Activated CD4-positive, alpha-beta T cell treated with anti-CD3 and anti-CD28 coated beads, Interleukin-2, amount 10 ng/mL, durations not matched to agents 24 days and 14 days (primary cell): ENCODE measurements around the gene ECPAS. TPM values are rescaled to one million over a fixed set of nuclear protein-coding genes. Genes with fewer than 3 reads are reported as not detected.

ENCODE experiments used
- DNase-seq: peaks from one replicate; pipeline ENCODE4 v3.0.0; 2022
- H3K27ac Mint-ChIP-seq: one replicate; pipeline ENCODE4 v1.8.0; 2022; ENCODE audit warnings: mild to moderate bottlenecking, mixed read lengths
- H3K27me3 Mint-ChIP-seq: one replicate; pipeline ENCODE4 v1.8.0; 2022; ENCODE audit warnings: mixed read lengths
- H3K36me3 Mint-ChIP-seq: one replicate; pipeline ENCODE4 v1.8.0; 2022; ENCODE audit warnings: low read depth, mild to moderate bottlenecking, mixed read lengths
- H3K4me1 Mint-ChIP-seq: one replicate; pipeline ENCODE4 v1.8.0; 2021; ENCODE audit warnings: mixed read lengths
- H3K4me3 Mint-ChIP-seq: one replicate; pipeline ENCODE4 v1.8.0; 2022; ENCODE audit warnings: mild to moderate bottlenecking, moderate library complexity, mixed read lengths
- H3K9me3 Mint-ChIP-seq: one replicate; pipeline ENCODE4 v1.8.0; 2021; ENCODE audit warnings: mixed read lengths
- intact Hi-C: fragments of 100-400 bp; cut with micrococcal nuclease; formaldehyde crosslinking; loops from one replicate; pipeline ENCODE4 v1.15.1; 2023
- total RNA-seq: library from RNA; stranded (reverse); gene quantifications from 2 replicates; pipeline ENCODE4 v1.2.3, GENCODE V29; 2022

ECPAS gene
- total RNA-seq, 1 donor from 2014 or later, result 117 TPM

DNA sequence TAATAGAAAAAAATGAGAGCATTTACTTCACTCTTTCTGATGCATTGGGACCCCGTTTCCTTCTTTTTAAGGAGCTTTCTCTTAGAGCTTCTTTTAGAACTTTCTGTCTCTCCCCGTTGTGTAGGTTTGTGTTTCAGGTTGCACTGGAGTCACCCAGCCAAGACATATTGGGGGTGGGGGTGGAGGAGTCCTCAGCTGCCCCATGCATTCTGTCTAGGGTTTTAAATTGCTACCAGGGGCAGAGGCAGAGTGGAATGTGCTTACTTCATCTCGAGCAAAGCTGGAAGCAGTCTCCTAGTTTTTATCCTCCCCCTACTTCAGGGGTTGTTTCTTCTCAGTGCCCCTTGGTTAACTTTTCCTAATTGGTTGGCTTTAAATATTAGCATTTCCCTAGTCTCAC, 163.6 kb downstream of the ECPAS start:
- Mint-ChIP-seq H3K4me1 (no peaks in the 10 kb centered on the region), H3K27ac (no peak overlapping the region), H3K4me3 (no peak overlapping the region), H3K27me3 (no peaks in the 10 kb centered on the region), H3K9me3 (peaks cover 4% of the 10 kb centered on the region), H3K36me3 (no peaks in the 10 kb centered on the region)
- intact Hi-C loops, result no loop called here
- DNase-seq, result no peak

DNA sequence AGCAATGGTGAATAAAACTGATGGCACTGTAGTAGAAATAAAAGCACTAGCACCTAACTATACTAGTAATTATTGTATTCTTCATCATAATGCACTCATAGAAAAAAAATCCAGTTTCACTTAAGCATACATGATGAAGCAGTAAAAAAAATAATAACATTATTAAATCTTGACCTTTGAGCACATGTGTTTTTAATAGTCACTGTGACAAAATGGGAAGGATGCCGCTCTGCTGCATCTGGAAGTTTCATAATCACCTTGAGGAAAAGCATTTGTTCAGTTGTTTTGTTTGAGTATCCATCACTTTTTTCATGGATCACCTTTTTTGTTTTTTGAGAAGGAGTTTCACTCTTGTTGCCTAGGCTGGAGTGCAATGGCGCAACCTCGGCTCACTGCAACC, 167.4 kb downstream of the ECPAS start:
- Mint-ChIP-seq H3K36me3 (no peaks in the 10 kb centered on the region), H3K4me3 (no peak overlapping the region), H3K27ac (no peak overlapping the region), H3K9me3 (peaks cover 4% of the 10 kb centered on the region), H3K27me3 (no peaks in the 10 kb centered on the region), H3K4me1 (no peaks in the 10 kb centered on the region)
- no peak for DNase-seq
- intact Hi-C loops, result no loop called here

Other genes with a start within 250 kb of the ECPAS start
- gene OR2K2, start 154.2 kb downstream of the ECPAS start, total RNA-seq, result not detected in 2 replicates
- 1.8 and 2.2 TPM in 2 replicates for gene ZNF483, start 40.8 kb upstream of the ECPAS start, total RNA-seq
- gene PTGR1, start 115.3 kb upstream of the ECPAS start, total RNA-seq, result 1.7 and 2.0 TPM in 2 replicates
- 7.1 and 7.5 TPM in 2 replicates for gene DNAJC25, start 147.0 kb upstream of the ECPAS start, total RNA-seq
- gene GNG10, start 177.2 kb upstream of the ECPAS start, total RNA-seq, result 30.9 and 31.7 TPM in 2 replicates